NCI-H524 (cell line): Measurements from ENCODE around the gene RAB40B.
"Not testable (repeated sequence)": the region's sequence is repeated elsewhere in the genome, so short reads cannot be mapped to it uniquely, and the experiment has no call there.

Source experiments
- DNase-seq, 2 experiments: peaks; one replicate each; lab custom pipeline; 2025; lab: John Stamatoyannopoulos, UW

Gene RAB40B

DNA sequence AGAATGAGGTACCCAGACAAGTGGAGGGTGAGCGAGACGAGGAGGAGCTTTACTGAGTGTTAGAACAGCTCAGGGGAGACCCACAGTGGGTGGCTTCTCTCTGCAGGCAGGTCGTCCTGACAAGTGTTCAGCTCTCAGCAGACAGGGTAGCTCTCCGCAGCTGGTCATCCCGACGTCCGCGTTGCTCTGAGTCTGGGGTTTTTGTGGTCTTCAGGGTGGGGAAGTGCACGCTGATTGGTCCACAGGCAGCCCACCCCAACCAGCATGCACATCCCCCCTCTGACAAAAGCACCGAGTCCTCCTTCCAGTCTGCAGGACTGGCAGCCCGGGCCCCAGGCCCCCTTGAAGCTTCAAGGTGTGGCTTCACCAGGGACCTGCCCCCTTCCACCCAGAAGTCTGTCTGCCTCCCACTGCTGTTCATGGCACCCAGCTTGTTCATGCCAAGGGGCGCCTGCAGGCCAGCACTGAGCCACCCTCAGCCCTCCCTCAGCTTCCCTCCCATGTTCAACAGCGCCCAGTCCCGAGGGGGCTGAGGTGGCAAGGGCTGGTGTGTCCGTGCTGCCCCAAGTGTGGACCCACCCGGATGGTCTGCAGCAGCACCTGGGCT is 30.4 kb downstream of the RAB40B start:
- DNase-seq, result no peak

DNA sequence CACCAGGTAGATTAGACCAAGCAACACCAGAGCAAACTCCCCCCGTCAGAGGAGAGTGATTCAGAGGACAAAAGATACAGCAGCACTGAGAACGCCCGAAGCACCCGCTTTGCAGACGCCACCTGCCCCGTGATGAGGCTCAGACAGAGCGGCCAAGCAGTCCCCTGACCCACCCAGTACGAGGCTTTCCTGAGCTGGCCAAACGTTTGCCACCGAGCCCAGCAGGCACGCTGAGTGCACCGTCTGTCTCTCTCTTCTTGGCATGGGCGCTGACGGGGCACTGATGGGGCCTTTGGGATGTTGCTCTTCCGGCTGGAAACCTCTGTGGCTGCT is 30.9 kb downstream of the RAB40B start:
- no peak for DNase-seq

GRCh38 chr17:82666931-82667667 is 31.4 kb downstream of the RAB40B start:
- DNase-seq, result no peak

- DNase-seq, result no peak
These were observed 32.6 kb downstream of the RAB40B start for GRCh38 chr17:82665891-82666290.

DNA sequence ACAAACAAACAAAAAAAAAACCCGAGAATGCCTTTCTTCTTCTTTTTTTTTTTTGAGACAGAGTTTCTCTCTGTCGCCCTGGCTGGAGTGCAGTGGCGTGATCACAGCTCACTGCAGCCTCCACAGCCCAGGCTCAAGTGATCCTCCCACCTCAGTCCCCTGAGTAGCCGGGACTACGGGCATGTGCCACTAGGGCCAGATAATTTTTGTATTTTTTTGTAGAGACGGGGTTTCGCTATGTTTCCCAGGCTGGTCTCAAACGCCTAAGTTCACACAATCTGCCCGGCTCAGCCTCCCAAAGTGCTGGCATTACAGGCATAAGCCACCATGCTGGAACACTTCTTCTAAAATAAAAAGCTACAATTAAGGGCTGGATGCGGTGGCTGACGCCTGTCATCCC is 33.3 kb downstream of the RAB40B start:
- DNase-seq, result no peak

GRCh38 chr17:82664701-82665182 is 33.8 kb downstream of the RAB40B start:
- DNase-seq, result no peak

- no peak for DNase-seq
These were observed 34.3 kb downstream of the RAB40B start for GRCh38 chr17:82664276-82664575.

- DNase-seq, result no peak
These were observed 34.9 kb downstream of the RAB40B start for GRCh38 chr17:82663381-82664275.

DNA sequence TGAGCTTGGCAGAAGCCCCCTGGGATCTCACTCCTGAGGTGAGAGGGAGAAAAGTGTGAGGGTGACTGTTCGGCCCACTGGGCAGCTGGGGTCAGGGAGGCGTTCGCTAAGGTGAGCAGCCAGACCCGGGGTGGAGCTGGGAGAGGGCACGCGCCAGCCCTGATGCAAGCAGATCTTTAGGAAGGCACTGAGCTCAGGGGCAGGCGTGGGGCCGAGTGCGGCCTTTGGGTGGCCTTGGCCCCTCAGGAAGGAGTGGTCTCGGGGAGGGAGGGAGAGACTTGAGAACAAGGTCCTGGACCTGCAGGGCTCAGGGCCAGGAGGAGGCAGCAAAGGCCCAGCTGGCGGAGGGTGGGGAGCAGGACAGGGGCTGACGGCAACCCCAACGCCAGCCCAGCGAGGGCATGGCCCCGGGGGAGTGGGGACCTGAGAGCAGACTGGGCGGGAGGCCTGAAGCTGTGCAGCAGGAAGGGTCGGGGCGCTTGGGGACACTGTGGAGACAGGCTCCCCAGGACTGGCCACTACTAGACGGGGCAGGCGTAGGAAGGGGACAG is 35.7 kb downstream of the RAB40B start:
- DNase-seq, result no peak

DNA sequence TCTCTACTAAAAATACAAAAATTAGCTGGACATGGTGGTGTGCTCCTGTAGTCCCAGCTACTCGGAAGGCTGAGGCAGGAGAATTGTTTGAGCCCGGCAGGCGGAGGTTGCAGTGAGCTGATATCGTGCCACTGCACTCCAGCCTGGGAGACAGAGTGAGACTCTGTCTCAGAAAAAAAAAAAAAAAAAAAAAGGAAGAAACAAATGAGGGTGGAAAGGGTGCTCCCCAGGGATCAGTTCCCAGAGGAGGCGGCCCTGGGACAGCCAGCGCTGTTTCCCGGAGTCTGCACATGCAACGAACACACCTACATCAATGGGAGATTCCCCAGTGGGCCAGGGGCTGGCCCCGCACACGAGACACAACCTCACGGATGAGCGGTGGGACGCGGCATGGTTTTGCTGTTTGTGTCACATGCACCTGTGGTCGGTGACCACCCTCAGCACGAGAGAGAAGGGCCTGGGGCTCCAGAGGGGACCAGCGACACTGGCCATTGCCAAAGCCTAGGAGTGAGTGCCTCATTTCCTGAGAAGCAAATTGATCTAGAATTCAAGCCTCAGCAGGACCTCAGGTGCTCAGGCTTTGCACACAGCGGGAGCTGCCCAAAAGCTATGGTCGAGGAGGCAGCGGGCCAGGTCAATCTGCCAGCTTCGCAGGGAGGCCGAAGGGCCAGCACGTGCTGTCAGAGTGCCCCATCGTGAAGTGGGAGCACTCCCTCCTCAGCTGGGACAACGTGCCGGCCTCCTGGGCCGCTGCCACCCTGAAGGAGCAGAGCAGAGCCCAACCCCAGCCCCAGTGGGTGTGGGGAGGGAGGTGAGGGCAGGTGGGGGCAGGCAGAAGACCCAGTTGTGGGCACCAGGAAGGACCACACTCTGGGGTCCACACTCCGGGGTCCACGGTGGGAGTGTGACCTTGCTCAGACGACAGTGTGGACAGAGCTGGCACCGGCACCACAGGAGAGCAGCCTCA is 36.5 kb downstream of the RAB40B start:
- DNase-seq, result no peak

- DNase-seq, result no peak
These were observed 38.6 kb downstream of the RAB40B start for GRCh38 chr17:82659886-82660285.

GRCh38 chr17:82658796-82659452 is 39.6 kb downstream of the RAB40B start:
- no peak for DNase-seq

DNA sequence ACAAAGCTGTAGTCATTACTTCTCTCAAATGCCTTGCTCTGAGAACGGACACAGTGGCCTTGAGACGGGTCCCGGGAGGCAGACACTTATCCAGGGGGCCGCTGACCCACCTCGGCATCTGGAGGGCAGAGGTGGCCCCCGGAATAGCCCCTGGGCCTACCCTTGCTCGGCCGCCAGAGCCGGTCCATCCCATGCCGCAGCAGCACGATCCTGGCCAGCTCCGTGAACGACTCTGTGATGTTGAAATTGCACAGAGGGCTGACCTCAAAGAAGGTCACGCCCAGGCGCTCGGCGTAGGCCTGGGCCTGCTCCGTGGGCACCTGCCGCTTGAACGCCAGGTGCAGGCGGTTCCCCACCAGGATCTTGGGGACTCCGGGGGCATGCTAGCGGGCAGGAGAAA is 40.2 kb downstream of the RAB40B start:
- no peak for DNase-seq

GRCh38 chr17:82657926-82658325 is 40.6 kb downstream of the RAB40B start:
- no peak for DNase-seq

DNA sequence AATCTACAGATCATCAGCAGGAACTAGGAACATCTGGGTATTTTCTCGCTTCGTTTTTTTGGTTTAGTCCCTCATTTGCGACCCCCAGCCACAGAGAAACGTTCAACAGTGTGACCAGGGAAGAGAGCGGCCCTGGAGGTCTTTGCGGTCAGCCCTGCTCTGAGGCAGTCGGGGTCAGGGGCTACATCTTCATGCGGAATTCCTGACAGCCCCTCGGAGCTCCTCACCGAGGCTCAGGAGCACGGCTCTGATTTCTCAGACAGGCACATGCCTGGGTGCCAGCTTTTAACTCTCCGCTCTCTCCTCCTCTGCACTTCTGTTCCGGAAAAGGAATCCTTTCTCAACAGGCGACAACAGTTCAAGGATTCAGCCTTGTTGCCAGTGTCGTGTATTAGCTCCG is 42.2 kb downstream of the RAB40B start:
- no peak for DNase-seq

DNA sequence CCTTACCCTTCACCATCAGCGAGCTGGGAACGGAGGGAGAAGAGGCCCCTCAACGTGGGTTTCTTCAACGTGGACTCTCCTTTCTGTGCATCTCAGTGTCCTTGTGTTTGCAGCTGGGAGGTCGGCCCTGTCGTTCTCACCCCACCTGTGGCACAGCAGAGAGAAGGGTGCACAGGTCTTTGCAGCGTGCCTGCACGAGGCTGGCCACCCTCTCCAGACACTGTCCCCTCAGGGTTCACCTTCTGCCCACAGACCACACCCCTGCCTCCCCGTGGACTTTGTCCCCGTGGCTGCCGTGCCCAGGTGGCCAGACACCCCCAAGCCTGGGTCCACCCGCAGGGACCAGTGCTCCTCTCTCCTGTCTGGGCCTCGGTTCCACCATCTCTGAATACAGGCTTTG is 43.0 kb downstream of the RAB40B start:
- no peak for DNase-seq

- DNase-seq, result no peak
These were observed 43.4 kb downstream of the RAB40B start for GRCh38 chr17:82655038-82655479.

DNA sequence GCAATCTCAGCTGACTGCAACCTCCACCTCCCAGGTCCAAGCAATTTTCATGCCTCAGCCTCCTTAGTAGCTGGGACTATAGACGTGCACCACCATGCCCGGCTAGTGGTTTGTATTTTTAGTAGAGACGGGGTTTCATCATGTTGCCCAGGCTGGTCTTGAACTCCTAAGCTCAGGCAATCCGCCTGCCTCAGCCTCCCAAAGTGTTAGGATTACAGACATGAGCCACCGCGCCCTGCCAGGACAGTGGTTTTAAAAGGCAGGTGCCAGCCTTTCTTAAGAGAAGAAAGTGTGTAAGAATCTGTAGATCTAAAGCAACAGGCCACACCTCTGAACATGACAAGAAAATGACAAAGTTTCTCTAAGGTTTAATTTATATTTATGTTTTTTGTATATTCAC is 43.9 kb downstream of the RAB40B start:
- not testable (repeated sequence) for DNase-seq

- no peak for DNase-seq
These were observed 44.6 kb downstream of the RAB40B start for GRCh38 chr17:82653651-82654528.

DNA sequence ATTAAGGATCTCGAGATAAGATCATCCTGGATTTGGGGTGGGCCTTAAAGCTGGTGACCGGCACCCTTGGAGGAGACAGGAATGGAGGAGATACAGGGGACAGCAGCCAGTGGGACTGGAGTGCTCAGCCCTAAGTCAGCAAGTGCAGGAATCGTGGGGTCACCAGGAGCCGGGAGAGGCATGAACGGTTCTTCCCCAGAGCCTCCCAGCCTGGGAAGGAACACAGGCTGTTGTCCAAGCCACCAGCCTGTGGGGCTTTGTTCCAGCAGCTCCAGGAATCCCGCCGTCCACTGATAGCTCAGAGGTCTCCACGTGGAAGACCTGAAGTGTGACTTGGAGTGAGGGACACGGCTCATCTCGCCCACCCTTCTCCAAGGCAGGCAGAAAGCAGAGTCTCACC is 47.8 kb downstream of the RAB40B start:
- no peak for DNase-seq
